ENCODE measurements around the gene YKT6.

GRCh38 chr7:44177570-44178131 is 23.1 kb upstream of the YKT6 start:
- TF ChIP-seq CTCF (IDR thresholded peaks at IDR 0.05) (no peak), POLR2A (IDR thresholded peaks at IDR 0.05) (no peak)

Data from vagina (tissue), 2 donors.